Lower lobe of right lung (tissue), 2 donors: ENCODE results near the gene DMRT3. TPM values are rescaled to one million over a fixed set of nuclear protein-coding genes. Genes with fewer than 3 reads are reported as not detected.

ENCODE experiments used
- ATAC-seq, 2 donors: fragments of 200-7000 bp; cut with Tn5 transposase; one replicate each; pipeline ENCODE4 v1.9.1; 2020 to 2022; ENCODE audit warnings: mild to moderate bottlenecking in 2 of 2, moderate library complexity in 2 of 2
- DNase-seq: peaks from one replicate; pipeline ENCODE4 v3.0.0-alpha.2; 2020
- H3K27ac ChIP-seq: fragments of 200-600 bp; one replicate; pipeline ENCODE4 v1.8.0; 2022
- H3K27me3 ChIP-seq: fragments of 200-600 bp; one replicate; pipeline ENCODE4 v1.8.0; 2022; ENCODE audit warnings: low read depth
- H3K36me3 ChIP-seq: fragments of 200-600 bp; one replicate; pipeline ENCODE4 v1.8.0; 2022; ENCODE audit warnings: mild to moderate bottlenecking
- H3K4me1 ChIP-seq: fragments of 200-600 bp; one replicate; pipeline ENCODE4 v1.8.0; 2022
- H3K4me3 ChIP-seq: fragments of 200-600 bp; one replicate; pipeline ENCODE4 v1.8.0; 2022; ENCODE audit warnings: mild to moderate bottlenecking
- H3K9me3 ChIP-seq: fragments of 200-600 bp; one replicate; pipeline ENCODE4 v1.8.0; 2022
- intact Hi-C: fragments of 100-400 bp; cut with DNase I; formaldehyde crosslinking; loops from one replicate; pipeline ENCODE4 v1.11.0; 2022
- total RNA-seq: library from RNA; stranded (reverse); fragmentation: NEBNext Ultra II Directional; extraction: Animal tissue kit (Norgen Biotek cat#: 25700); gene quantifications from one replicate; pipeline ENCODE4 v1.2.1, GENCODE V29; 2021
- TF ChIP-seq, protein P1 (sequence below): fragments of 200-600 bp; IDR thresholded peaks from one replicate; pipeline ENCODE4 v1.8.0; 2022; ENCODE audit warnings: antibody characterized with exemption, mild to moderate bottlenecking
- donor health status: DM: no; HTN: yes; CAD: no; lungs with severe emphysema.

The DMRT3 gene
- total RNA-seq, 1 donor from 2014 or later: 0.24 TPM

DNA sequence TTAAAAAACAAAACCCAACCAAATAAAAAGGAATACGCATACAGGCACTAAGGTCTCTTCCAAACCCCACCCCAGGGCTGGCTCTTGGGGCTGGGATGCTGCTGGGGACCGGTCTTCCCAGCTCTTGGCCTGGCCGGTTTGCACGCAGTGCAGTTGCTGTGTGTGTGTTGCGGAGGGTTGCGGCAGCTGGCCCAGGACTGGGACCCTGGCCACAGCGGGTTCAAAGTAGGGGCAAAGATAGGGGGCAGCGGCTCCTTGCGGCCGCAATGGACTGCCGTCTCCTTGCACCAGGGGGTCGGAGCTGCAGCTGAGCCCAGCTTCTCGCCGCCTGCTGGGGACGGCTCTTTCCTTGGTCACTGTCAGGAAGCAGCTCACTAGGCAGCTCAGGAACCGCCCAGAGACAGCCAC, 5.0 kb downstream of the DMRT3 start:
- no peak for DNase-seq
- TF ChIP-seq, protein P1, sequence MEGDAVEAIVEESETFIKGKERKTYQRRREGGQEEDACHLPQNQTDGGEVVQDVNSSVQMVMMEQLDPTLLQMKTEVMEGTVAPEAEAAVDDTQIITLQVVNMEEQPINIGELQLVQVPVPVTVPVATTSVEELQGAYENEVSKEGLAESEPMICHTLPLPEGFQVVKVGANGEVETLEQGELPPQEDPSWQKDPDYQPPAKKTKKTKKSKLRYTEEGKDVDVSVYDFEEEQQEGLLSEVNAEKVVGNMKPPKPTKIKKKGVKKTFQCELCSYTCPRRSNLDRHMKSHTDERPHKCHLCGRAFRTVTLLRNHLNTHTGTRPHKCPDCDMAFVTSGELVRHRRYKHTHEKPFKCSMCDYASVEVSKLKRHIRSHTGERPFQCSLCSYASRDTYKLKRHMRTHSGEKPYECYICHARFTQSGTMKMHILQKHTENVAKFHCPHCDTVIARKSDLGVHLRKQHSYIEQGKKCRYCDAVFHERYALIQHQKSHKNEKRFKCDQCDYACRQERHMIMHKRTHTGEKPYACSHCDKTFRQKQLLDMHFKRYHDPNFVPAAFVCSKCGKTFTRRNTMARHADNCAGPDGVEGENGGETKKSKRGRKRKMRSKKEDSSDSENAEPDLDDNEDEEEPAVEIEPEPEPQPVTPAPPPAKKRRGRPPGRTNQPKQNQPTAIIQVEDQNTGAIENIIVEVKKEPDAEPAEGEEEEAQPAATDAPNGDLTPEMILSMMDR: no peak
- H3K27me3 ChIP-seq: peaks cover 97% of the 10 kb centered on the region

DNA sequence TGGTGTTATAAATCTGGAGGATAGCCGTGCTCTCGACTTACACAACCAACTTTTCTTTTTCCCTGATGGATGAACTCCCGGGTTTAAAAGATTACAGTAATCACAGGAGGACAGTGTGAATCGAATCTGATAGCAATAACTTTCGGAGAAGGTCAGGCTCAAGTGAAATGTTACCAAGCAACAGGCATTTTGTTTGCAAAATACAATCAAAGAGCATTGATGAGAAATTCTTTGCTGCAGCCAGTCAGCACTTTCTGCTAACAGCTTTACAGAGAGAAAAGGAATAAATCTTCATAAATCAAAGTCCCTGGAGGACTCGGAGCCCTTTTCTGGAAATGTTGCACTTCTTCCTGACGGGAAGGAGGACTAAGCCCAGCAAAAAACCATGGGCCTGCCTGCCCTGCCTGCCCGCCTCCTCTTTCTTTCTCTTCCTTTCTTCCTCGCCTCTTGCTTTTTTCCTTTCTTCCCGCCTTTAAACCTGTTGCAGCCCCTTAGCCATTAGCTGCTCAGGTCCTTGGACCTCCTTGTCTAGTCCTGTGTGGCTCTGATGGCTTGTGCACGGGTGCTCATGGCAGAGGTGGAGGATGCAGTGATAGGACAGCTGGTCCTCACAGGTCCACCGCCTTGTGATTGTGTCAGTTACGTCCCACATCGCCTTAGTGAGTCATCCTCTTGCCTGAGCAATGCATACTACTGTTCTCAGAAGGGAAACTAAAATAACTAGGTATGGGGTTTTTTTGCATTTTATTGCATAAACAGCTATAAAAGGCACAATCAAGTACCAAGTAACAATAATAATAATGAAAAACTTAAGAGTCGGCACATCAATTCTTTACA, 6.2 kb downstream of the DMRT3 start:
- DNase-seq: no peak
- TF ChIP-seq, protein P1: no peak
- intact Hi-C loops: no loop called here

More for the DNA sequence above, 5.0 kb downstream of the DMRT3 start:
- peaks cover 6% of the 10 kb centered on the region for H3K4me1 ChIP-seq
- no peak for ATAC-seq
- intact Hi-C loops: no loop called here
- H3K36me3 ChIP-seq: no peaks in the 10 kb centered on the region
- no peak overlapping the region for H3K27ac ChIP-seq
- H3K4me3 ChIP-seq: no peak overlapping the region
- no peaks in the 10 kb centered on the region for H3K9me3 ChIP-seq

DNA sequence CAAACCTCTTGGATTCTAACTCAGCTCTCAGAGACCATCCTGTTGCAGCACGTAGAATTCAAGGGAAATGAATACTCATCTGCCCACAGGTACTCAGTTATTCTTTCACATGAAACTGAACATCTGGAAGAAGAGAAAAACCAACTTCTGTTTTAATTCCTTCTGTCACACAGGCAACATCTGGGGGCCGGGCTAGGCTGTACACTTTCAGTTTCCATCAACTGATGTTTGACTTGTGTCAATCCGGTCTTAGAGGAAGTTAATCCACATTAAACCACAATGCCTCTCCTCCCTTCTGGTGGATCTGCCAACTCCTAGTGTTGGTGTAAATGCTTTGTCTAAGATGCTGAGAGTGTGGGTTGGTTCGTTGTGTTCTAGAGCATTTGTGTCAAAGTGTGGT, 17.6 kb downstream of the DMRT3 start:
- intact Hi-C loops: no loop called here
- Histone ChIP-seq H3K4me1 (no peaks in the 10 kb centered on the region), H3K36me3 (no peaks in the 10 kb centered on the region), H3K4me3 (no peak overlapping the region), H3K27me3 (peaks cover 9% of the 10 kb centered on the region), H3K9me3 (no peaks in the 10 kb centered on the region), H3K27ac (no peak overlapping the region)
- peak; percentile 18 to 67 for ATAC-seq
- TF ChIP-seq, protein P1: no peak
- DNase-seq: no peak

More for the DNA sequence above, 6.2 kb downstream of the DMRT3 start:
- H3K27ac ChIP-seq: no peak overlapping the region
- H3K4me3 ChIP-seq: no peak overlapping the region
- no peaks in the 10 kb centered on the region for H3K4me1 ChIP-seq
- H3K36me3 ChIP-seq: no peaks in the 10 kb centered on the region
- H3K9me3 ChIP-seq: no peaks in the 10 kb centered on the region
- no peak for ATAC-seq
- H3K27me3 ChIP-seq: peaks cover 90% of the 10 kb centered on the region

DNA sequence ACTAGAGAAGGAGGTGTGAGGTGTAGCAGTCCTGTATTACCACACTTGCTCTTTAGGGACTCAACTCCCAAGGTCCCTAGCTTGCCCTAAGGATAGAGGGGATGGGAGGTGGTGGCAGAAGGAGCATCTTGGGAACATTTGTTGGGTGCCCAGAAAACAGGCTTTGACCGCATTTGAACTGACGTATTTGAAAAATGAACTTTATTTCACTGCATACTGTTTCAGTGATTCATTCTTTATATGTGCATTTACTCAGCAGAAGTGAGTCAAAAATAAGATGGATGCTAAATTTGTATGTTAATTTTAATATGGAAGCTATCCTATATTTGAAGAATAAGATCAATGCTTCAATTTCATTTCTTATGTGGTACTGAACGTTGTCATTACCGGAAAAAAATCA, 18.7 kb downstream of the DMRT3 start:
- TF ChIP-seq, protein P1: no peak
- no peak for ATAC-seq
- Histone ChIP-seq H3K9me3 (no peaks in the 10 kb centered on the region), H3K27me3 (no peaks in the 10 kb centered on the region), H3K27ac (no peak overlapping the region), H3K36me3 (no peaks in the 10 kb centered on the region), H3K4me1 (no peaks in the 10 kb centered on the region), H3K4me3 (no peak overlapping the region)
- no peak for DNase-seq
- intact Hi-C loops: no loop called here

DNA sequence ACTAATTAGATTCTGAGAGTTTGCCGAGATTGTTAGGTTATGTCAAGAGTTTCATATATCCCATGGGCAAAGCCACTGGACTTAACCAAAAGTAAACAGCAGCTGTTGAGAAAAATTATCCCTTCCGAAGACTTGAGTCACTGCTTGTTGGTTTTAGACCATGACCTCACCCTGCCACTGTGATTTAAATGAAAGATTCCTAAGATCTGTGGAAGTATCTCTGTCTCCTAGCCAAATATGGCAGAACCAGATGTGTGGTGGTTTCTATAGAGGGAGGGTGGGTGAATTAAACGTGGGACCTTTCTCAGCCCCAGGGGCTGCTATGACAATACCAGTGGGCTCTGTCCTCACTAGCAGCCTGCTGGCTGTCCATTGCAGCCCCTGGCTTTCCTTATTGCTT, 19.3 kb downstream of the DMRT3 start:
- H3K9me3 ChIP-seq: no peaks in the 10 kb centered on the region
- H3K4me1 ChIP-seq: no peaks in the 10 kb centered on the region
- TF ChIP-seq, protein P1: no peak
- ATAC-seq (no peak), DNase-seq (no peak)
- H3K4me3 ChIP-seq: no peak overlapping the region
- intact Hi-C loops: no loop called here
- H3K27ac ChIP-seq: no peak overlapping the region
- H3K27me3 ChIP-seq: no peaks in the 10 kb centered on the region
- H3K36me3 ChIP-seq: no peaks in the 10 kb centered on the region
